Hematopoietic multipotent progenitor cell treated with erythropoietin and hydrocortisone succinate and interleukin-3 and kit ligand, for 15 days (in vitro differentiated cells): Measurements from ENCODE around the gene ARHGEF35.
"Not testable (repeated sequence)": the region's sequence is repeated elsewhere in the genome, so short reads cannot be mapped to it uniquely, and the experiment has no call there.

Experiments
- DNase-seq: peaks from one replicate; pipeline ENCODE4 v3.0.0-alpha.2; 2015; ENCODE audit warnings: low spot score

ARHGEF35 gene

GRCh38 chr7:144195212-144195872 lies at the start of gene ARHGEF35:
TSS of gene ARHGEF35 (minus strand) at chr7:144195833. CDS start at chr7:144188383, 7,450 bp downstream.
- DNase-seq, result not testable (repeated sequence)

DNA sequence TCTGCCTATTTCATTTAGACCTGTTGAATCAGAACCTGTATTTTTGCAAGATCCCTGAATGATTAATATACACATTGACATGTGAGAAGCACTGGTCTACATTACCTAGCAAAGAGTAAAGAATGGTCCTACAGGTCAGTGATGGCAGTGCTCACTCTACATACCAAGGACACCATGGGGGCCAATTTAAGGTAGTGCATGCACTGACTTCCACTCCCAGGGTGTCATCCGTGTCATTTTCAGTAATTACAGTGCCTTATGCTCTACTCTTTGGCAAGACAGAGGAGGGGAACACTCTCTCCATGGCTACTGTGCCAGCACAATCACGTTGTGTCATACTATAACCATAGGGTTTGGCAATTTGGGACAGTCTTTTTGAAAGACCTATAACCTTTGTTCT lies 49.7 kb upstream of the ARHGEF35 start:
- DNase-seq, result not testable (repeated sequence)

GRCh38 chr7:144239365-144239764 lies 43.7 kb upstream of the ARHGEF35 start, which contains the start of gene OR2A42:
TSS of gene OR2A42 (minus strand) at chr7:144239605. CDS start at chr7:144232843, 6,762 bp downstream.
- DNase-seq, result not testable (repeated sequence)

GRCh38 chr7:144238530-144239082 lies 43.0 kb upstream of the ARHGEF35 start:
- DNase-seq, result not testable (repeated sequence)

GRCh38 chr7:144233039-144233438 lies 37.4 kb upstream of the ARHGEF35 start:
- DNase-seq, result not testable (repeated sequence)

DNA sequence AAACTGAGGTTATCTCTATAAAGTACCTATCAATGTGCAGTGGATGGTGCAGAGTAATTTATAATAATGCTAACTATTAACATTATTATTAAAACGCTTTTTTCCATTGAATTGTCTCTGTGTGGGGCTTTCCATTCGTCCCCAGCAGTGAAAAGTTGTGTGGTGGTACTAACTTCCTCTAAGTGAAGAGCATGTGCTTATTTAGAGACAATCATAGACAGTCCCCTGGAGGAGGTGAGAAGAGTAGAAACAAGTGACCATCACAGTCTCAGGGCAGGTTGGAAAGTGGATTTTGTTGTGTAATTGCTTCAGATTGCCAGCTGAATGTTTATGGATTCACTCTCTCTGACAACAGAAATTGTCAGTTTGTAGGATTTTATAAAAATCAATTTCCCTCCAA lies 35.4 kb upstream of the ARHGEF35 start:
- DNase-seq, result not testable (repeated sequence)

GRCh38 chr7:144228810-144229209 lies 33.2 kb upstream of the ARHGEF35 start:
- not testable (repeated sequence) for DNase-seq

GRCh38 chr7:144226866-144227265 lies 31.2 kb upstream of the ARHGEF35 start:
- DNase-seq, result not testable (repeated sequence)

GRCh38 chr7:144223675-144224074 lies 28.0 kb upstream of the ARHGEF35 start:
- DNase-seq, result not testable (repeated sequence)

DNA sequence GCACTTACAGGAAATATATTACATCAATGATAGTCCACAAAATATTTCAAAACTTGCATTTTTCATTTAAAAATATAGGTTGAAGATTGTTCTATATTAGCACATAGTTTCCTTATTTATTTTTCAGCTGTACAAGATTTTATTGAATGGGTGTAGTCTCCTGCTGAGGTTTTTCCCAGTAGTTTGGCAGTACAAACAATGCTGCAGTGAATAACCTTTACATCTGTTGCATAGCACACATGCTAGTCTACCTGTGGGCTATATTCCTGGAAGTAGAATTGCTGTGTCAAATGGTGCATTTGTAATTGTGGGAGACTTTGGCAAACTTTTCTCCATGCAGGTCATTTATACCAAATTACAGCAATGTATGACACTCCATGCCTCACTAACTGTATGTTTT lies 24.9 kb upstream of the ARHGEF35 start:
- not testable (repeated sequence) for DNase-seq

- DNase-seq, result not testable (repeated sequence)
Measured at GRCh38 chr7:144219149-144219548, 23.5 kb upstream of the ARHGEF35 start.

DNA sequence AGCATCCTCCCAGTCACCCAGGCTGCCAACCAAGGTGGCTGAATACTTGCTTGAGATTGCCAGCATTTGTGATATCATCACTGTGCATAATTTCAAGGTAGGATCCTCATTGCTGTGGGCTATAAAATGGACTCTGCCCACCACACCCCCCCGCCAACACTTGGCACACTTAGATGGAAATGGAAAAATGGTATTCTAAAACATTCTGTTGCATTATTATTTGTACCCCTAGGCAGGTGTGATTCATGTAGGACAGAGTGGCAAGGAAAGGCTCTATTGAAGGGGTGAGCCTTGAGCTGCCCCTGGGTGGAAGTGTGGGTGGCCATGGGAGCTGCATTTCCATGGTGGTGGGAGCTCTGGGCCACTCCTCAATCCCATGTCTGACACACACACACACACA lies 22.9 kb upstream of the ARHGEF35 start:
- DNase-seq, result not testable (repeated sequence)

DNA sequence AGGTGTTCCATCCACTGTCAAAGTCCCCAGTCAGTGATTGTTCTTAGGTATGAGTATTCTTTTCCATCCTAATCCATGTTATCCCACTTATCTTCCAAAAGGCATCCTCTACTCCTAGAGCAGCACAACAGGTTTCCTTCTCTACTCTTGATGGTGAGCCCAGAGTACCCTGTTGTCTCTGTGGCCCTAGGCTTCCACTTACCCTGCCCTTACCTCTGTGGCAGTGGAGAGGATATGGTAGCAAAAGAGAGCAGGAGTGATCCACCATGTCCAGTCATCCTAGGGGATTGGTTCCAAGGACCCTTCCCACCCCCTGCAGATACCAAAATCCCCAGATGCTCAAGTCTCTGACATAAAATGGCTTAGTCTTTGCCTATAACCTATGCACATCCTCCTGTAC lies 21.6 kb upstream of the ARHGEF35 start:
- not testable (repeated sequence) for DNase-seq

DNA sequence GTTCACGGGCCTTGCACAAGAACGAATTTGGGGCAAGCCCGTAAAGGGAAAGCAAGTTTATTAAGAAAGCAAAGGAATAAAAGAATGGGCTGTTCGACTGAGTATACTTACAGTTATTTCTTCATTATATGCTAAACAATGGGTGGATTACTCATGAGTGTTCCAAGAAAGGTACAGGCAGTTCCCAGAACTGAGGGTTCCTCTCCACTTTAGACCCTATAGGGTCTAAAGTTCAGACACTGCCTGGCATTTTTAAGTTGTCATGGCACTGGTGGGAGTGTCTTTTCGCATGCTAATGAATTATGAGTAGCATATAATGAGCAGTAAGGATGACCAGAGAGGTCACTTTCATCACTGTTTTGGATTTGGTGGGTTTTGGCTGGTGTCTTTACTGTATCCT lies 9.7 kb upstream of the ARHGEF35 start:
- not testable (repeated sequence) for DNase-seq

GRCh38 chr7:144203086-144203485 lies 7.5 kb upstream of the ARHGEF35 start:
- not testable (repeated sequence) for DNase-seq

DNA sequence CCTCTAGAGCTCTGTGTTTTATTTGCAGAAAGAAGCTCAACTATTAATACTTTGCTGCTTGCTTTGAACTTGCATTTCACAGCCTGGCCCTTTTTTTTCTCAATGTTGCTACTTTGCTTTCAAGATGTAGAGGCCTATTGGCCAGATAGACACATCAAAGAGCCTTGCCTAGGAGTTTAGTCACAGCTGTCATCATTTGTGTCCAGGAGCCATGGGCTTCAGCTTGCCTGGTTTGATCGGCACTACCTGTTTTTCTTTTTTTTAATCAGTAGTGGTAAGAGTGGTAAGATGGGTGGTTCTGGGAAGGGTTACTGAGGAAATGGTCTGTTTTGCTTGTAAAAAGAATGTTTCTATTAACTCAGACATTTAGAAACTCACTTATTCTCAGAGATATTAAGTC lies 6.3 kb upstream of the ARHGEF35 start:
- DNase-seq, result not testable (repeated sequence)

- DNase-seq, result not testable (repeated sequence)
Measured at GRCh38 chr7:144198934-144199333, 3.3 kb upstream of the ARHGEF35 start.

GRCh38 chr7:144194453-144194852 lies 1.2 kb downstream of the ARHGEF35 start:
- DNase-seq, result not testable (repeated sequence)

- not testable (repeated sequence) for DNase-seq
Measured at GRCh38 chr7:144193782-144194181, 1.9 kb downstream of the ARHGEF35 start.

DNA sequence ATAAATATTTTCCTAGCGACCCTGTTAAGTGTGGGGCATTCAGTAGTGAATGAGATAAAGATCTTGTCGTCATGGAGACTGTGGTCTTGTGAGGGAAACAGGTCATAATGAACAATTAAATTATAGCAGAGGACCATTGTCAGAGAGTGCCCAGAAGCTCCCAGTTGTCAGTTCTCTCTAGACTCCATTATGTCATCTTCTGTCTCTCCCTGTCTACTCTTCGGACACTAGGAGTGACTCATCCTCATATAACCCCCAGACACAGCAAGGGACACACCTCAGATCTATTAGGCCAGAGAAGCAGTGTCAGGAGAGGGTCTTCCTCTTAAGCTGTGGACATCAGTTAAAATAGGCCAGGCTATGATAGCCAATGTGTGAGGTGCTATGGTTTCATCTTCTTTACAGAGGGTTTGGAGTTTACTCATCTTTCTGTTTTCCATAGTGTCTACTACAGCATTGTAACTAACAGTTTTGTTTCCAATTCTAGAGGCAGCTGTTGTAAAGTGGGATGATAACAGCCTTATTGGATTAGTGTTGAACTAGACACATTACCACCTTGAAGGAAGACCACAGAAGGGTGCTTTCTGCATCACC lies 7.0 kb downstream of the ARHGEF35 start:
- not testable (repeated sequence) for DNase-seq

GRCh38 chr7:144187848-144188247 lies 7.8 kb downstream of the ARHGEF35 start:
- DNase-seq, result not testable (repeated sequence)

- DNase-seq, result not testable (repeated sequence)
Measured at GRCh38 chr7:144183166-144183565, 12.5 kb downstream of the ARHGEF35 start, which contains the start of gene CTAGE4. TSS of gene CTAGE4 (plus strand) at chr7:144183466. CDS start at chr7:144183504, 38 bp downstream.

DNA sequence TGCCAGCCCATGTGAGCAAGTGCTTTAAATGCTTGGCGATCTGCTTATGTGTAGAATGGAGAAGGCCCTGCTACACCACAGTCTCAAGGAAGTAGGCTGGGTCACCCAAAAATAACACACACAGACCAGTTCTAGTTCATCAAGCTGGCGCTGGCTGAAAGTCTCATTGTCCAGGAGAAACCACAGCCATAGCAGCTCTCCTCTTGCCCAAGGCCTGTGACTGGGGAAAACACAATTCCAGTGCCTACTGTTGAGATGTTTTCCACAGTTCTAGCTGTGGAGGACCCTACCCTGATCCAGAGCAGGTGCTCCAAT lies 16.5 kb downstream of the ARHGEF35 start:
- not testable (repeated sequence) for DNase-seq
